GM18519 (cell line): Measurements from ENCODE around the gene DUS3L.

Experiments
- ATAC-seq: cut with Tn5 transposase; IDR thresholded peaks from one replicate; pipeline ENCODE4 v1.9.1; 2021; ENCODE audit warnings: mild to moderate bottlenecking, moderate library complexity; ENCODE audit not compliant: unreplicated experiment, low FRiP score

Gene DUS3L

DNA sequence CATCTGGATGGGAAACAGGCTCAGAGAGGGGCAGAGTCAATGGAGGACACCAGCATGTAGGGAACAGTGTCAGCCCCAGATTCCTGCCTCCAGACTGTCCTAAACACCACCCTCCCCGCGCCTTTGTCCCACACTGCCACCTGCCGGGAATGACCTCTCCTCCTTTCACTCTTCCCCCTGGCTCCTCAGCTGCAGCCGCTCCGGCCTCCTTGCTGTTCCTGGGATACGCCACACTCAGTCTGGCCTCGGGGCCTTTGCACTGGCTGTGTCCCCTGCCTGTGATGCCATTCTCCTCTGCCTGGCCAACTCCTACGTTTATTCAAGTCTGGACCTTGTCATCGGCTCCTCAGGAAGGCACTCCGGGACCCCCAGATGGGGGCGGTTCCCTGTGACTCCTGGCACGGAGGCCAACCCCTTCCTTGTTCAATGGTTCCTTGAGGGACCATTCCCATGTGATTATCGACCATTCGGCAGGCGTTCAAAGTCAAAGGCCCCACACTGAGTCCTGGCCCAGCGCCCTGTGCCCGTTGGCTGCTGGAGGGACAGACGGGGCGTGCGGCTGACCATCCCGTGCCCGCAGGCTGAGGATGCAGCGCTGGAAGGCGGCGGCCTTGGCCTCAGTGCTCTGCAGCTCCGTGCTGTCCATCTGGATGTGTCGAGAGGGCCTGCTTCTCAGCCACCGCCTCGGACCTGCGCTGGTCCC lies 32.8 kb upstream of the DUS3L start:
- no peak for ATAC-seq

GRCh38 chr19:5822181-5822844 lies 31.4 kb upstream of the DUS3L start:
- ATAC-seq, result no peak

- no peak for ATAC-seq
Observed at GRCh38 chr19:5821521-5822180, 30.7 kb upstream of the DUS3L start.

- ATAC-seq, result no peak
Observed at GRCh38 chr19:5820785-5821184, 29.8 kb upstream of the DUS3L start.

DNA sequence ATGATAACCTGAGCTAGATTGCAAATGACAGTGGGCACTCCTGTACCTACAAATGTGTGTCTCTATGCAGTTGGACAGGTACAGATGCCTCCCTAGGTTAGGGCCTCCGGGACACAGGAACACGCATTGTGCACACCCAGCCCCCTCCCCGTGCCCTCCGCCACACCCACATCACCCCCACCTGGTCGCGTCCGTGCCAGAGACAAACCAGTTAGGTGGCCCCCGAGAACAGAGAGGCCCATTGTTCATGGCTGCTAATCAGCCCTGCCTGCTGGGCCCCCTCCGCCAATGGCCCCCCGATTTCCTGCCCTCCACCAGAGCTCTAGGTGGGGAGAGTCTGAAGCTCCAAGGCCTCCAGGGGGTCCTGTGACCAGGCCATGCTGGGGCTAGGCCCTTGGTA lies 27.6 kb upstream of the DUS3L start:
- no peak for ATAC-seq

GRCh38 chr19:5817218-5817617 lies 26.3 kb upstream of the DUS3L start:
- no peak for ATAC-seq

DNA sequence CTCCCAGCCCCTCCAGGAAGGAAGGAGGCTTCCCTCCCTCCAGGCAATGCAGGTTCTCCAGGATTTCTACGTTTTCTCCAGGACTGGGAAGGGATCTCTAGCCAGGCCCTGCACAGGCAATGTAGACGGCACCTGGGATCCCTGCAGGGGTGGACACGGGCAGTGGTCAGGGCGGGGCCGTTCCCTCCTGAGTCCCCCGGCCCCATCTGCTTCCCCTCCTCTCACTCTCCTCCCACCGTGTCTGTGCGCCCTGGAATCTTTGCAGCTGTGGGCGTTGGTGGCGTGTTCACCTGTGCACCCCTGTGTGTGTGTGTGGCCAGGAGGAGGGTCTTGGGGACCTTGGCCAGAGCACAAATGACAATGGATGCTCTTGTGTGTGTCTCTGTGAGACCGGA lies 23.9 kb upstream of the DUS3L start:
- ATAC-seq, result no peak

GRCh38 chr19:5814123-5814851 lies 23.3 kb upstream of the DUS3L start:
- no peak for ATAC-seq

DNA sequence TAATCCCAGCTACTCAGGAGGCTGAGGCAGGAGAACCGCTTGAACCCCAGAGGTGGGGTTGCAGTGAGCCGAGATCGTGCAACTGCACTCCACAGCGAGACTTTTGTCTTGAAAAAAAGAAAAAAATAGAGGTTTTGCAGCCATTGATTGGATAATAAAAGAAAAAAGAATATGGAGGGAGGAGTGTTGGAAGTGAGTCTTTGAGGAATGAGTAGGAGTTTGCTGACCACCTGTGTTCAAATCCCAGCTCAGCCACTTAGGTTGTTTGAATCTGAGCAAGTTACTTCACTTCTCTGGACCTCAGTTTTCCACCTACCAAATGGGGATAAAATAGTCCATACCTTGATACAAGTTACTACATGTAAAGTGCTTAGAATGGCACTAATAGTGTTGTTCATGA lies 20.2 kb upstream of the DUS3L start:
- ATAC-seq, result no peak

- no peak for ATAC-seq
Observed at GRCh38 chr19:5809469-5809868, 18.5 kb upstream of the DUS3L start.

DNA sequence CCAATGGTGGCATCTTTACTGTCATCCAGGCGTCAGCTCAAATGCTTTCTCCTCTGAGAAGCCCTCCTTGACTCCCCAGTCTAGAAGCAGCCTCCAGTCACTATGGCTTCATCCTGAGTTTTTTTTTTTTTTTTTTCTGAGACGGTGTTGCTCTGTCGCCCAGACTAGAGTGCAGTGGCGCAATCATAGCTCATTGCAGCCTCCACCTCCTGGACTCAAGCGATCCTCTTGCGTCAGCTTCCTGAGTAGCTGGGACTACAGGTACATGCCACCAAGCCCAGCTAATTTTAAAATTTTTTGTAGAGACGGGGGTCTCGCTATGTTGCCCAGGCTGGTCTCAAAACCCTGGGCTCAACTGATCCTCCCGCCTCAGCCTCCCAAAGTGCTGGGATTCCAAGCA lies 18.1 kb upstream of the DUS3L start:
- ATAC-seq, result no peak

DNA sequence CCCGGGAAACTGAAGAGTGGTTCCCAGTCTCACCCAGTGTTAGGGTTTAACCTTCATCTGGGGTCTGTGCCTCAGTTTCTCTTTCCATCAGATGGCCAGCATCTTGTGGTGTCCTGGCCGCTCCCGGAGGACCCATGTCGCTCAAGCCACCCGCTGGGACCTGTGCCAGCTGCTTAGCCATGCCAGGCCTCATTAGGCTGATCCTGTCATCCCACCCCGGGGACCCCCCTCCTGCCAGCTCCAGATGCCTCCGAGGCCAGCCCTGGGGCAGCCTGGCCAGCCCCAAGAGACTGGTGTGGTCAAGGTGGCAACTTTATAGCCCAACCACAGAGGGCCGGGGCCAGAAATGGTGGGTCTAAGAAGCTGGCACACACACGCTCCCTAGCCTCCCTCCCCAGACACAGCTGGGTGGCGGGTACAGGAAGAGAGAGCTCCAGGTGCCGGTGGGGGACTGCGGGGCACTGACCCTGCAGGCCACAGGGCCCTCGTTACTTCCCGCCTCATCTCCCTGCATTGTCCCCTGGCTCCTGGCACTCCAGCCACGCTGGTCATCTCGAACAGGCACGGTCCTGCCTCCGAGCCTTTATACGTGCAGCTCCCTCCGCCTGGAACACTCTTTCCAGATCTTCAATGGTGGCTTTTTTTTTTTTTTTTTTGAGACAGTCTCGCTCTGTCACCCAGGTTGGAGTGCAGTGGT lies 17.3 kb upstream of the DUS3L start:
- no peak for ATAC-seq

GRCh38 chr19:5806905-5807304 lies 15.9 kb upstream of the DUS3L start:
- ATAC-seq, result no peak

- no peak for ATAC-seq
Observed at GRCh38 chr19:5806133-5806489, 15.1 kb upstream of the DUS3L start.

- ATAC-seq, result no peak
Observed at GRCh38 chr19:5805462-5806132, 14.6 kb upstream of the DUS3L start.

DNA sequence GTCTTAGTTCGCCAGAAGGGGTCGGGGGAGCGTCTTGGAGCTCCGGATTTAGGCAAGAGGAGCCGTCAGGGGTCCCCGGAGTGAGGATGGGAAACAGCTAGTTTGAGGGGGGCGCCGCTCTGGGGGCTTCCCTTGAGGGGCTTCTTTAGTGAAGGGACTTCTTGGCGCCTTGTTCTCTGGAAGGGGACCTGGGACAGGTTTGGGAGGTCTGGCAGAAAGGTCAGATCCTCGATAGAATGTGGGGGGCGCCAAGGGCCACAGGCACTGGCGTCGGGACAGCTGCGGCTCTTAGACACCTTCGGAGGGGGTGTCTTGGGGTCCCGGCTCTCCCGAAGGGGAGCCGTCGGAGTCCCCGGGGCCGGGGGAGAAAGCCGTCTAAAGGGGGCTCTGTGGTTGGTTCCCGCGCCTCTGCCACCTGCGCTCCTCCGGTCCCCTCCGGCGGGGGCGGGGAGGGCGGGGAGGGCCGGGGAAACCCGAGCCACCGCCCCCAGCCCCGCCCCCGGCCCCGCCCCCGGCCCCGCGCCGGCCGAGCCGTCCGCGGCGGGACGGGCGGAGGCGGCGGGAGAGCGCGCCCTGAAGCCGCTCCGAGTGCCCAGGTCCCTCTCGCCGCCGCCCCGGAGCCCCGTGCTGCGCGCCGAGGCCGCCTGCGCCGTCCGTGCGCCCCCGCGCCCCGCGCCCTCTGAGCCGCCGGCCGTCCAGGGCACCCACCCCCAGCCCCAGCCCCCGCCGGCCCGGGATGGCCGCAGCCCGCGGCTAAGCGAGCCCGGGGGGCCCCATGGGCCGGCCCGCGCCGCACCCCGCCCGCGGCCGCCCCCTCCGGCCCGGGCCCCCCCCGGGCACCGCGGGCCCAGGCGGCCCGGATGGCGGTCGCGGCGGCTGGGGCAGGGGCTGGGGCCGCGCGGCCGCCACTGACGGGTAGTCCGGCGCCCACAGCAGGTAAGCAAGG lies 13.8 kb upstream of the DUS3L start, which contains the start of gene NRTN:
Gene NRTN, plus strand, starts transcription at position 552 of the 946 bp plus-strand sequence. CDS start 19,099 bp downstream, outside the sequence.
- ATAC-seq, result no peak

GRCh38 chr19:5803752-5804515 lies 13.0 kb upstream of the DUS3L start:
- ATAC-seq, result peak; percentile 46

- no peak for ATAC-seq
Observed at GRCh38 chr19:5803441-5803751, 12.4 kb upstream of the DUS3L start.
